Activated CD4-positive, alpha-beta T cell treated with anti-CD3 and anti-CD28 coated beads, Interleukin-2, Interleukin-4, amounts not matched to agents 100 ng/mL and 50 ng/mL, durations not matched to agents 16 hours and 8 hours (primary cell): ENCODE measurements around the gene SLIT1.

Experiments
- DNase-seq: peaks from one replicate; pipeline ENCODE4 v3.0.0-alpha.2; 2020; ENCODE audit warnings: low spot score

SLIT1 gene

GRCh38 chr10:97169911-97170693, 15.7 kb downstream of the SLIT1 start:
- DNase-seq = no peak

GRCh38 chr10:97169063-97169462, 16.7 kb downstream of the SLIT1 start:
- no peak for DNase-seq

DNA sequence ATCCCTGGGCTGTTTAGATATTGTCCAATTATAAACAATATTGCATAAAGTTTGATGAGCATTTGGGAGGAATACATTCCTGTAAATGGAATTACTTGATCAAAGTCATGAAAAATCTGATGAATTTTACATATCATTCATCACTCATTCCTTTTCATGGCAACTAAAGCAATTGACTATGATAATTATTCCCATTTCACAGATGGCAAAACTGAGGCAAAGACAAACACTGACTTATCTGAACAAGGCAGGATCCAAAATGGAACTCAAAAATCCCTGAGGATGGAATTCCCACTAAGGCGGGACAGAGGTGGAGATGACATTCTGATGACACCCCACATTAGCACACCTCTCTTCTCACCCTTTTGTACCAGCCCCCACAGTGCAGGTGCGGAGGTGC, 17.1 kb downstream of the SLIT1 start:
- DNase-seq = no peak

DNA sequence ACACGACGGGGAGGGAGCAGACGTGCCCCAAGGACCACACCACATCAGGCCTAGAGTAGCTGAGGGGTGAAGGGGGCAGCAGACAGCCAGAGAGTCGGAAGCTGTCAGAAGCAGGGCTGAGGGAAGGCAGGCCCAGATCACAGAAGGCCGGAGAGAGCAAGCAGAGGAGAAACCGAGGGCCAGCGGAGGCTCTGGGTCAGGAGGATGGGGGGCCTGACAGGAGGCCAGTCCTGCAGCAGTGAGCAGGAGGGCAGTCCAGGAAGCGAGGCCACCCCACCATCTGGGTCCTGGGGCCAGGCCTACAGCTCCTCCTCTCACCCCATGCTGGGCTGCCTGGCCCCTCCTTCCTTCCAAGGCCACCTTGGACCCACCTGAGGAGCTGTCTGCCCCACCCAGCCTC, 20.3 kb downstream of the SLIT1 start:
- no peak for DNase-seq

DNA sequence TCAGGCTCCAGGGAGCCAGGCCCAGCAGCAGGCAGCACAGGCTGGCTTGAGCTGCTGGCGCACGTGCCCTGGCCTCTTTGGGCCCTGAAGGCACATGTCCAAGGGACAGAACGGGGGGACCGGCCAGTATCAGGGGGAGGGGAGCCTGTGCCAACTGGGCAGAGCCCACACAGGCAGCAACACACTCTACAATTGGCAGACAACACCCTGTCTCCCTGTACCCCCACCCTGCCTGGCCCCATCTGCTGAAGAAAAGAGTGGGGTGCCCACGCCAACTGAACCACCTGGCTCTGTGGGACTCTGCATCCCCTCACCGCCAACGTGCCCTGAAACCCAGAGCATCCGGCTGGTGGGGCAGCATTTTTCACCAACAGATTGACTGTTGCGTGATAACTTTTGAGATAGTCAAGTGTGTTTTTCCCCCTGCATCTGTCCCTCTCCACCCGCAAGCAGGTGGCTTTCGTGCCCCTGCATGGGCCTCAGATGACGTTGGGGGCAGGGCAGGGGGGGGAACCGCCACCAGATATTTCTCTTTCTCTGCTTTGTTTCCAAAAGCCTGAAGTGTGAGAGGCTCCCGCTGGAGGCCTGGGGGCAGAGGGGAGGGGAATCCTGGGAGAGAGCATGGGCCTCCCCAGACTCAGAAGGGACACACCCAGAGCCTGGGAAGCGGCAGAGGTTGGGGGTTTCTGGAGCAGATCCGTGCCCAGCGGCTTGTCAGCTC, 21.8 kb downstream of the SLIT1 start:
- no peak for DNase-seq

GRCh38 chr10:97163181-97163580, 22.6 kb downstream of the SLIT1 start:
- DNase-seq = no peak

DNA sequence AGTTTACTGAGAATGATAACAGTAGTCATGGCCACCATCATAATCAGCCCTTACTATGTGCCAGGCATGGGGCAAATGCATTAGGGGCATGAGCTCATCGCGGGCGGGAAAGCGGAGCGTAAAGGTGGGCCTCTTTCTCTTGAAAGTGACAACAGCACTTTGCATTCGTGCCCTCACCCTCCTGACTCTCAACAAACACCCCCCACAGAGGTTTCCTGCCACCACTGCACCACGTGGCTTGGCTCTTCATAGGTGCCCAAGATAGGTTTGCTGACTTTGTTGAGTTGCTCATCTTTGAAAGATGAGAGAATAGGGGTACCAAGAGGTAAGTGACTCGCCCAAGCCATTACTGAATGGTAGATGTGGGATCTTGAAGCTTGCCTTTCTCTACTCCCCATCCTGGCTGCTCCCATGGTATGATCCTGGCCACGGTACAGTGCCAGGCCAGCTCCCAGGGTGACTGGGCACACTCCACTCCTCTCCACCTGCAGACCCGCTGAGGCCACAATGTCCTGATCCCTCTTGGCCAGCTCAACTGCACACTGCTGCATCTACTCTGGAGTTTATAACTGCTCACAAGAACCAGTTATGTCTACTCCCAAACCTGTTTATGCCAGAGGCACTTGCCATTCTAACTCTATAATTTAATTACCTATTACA, 26.0 kb downstream of the SLIT1 start:
- DNase-seq = no peak

DNA sequence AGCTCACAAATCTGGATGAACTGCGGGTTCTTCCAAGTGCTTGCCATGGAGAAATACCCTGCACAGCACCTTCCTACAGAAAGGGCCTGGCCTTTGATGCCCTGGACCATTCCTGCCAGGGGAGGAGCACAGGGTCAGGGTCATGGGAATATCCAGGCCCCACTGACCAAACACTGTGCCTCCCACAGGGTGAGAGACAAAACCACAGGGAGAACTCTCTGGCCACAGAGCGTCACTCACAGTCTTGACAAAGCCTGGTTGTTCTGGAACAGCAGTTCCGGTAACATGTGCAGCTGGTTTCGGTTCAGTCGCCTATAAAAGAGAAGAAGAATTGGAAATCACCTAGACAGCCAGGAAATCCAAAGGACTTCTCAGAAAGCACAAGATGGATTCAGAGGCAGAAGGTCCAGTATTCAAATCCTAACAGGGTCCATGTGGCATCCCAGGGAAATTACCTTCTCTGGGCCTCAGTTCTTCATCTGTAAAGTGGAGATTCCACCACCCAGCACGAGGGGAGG, 28.1 kb downstream of the SLIT1 start:
- no peak for DNase-seq

DNA sequence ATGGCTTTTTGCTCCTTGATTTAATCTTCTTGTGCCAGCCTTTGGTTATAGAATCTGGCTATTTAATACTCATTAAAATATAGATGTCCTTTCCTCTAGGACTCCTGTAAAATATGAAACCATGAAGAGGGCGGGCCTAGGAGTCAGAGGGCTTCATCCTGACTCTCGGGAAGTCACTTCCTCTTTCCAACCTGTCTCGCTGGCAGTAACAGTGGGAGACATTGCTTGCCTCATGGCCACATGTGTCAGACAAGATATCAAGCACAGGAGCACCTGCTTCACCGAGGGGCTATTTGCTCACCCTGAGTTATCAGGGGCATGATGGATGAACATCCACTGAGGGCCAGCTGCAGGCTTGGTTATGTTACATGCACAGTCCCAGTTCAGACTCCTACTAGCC, 31.0 kb downstream of the SLIT1 start:
- no peak for DNase-seq

DNA sequence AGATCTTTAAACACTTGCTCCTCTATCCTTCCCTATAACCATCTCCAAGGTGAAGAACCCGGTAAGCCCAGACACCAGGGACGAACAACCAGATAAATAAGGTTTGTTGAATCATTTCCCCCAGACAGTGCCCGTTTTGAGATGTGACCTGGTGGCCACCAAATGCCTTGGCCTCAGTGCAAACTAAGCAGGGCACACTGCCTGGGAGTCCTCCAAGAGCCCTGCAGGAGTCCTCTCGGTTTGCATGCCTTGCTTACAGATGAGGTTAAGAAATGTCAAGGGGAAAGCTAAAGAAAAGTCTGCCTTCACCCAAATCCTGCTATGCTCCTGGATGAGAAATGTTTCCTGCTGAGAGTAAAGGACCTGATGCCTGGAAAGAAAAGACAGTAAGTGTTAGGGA, 31.6 kb downstream of the SLIT1 start:
- no peak for DNase-seq

DNA sequence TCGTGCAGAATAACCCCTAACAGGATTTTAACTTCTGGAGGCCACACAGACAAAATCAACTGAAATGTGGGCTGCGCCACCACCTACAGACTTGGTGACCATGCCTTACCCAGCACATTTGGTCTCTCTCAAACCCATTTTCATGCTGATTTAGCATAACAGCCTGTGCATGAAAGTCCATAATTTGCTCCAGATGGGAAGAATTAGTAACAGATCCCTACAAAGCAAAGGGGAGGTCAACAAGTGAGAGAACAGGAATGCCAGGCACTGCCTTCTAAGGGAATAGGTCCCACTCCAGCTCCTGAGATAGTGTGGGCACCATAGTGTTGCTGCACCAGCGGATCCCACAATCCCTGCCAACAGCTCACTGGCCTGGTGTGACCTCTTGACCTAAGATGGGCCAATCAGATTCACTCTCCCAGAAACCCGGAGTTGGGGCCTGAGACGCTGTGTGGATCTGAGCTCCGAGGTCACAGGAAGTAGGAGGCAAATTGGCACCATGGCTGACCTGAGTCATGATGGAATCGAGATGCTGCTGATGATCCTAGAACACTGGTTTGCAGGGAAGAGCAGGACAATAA, 32.4 kb downstream of the SLIT1 start:
- DNase-seq = no peak

- no peak for DNase-seq
These were observed 34.3 kb downstream of the SLIT1 start for GRCh38 chr10:97151307-97151914.

GRCh38 chr10:97150616-97151015, 35.1 kb downstream of the SLIT1 start:
- no peak for DNase-seq

GRCh38 chr10:97150013-97150595, 35.7 kb downstream of the SLIT1 start:
- no peak for DNase-seq

DNA sequence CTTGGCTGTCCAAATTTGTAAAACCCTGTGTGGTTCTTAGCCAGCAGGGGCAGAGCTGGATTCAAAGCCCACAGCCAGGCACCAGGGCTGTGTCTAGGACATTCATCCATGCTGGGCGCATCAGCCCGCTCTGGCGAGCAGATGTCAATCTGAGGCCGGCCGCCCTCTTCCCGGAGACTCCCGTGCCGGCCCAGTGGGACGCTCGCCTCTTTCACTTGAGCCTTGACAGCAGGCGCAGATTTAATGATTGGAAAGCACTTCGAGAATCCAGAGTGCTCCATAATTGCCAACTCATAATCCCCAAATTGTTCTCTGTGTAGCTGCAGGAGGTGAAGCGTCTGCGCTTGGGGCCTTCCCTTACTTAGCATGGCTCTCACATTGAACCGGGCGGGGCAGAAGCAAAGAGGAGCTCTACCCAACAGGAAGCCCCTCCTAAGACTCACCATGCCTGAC, 36.7 kb downstream of the SLIT1 start:
- no peak for DNase-seq

DNA sequence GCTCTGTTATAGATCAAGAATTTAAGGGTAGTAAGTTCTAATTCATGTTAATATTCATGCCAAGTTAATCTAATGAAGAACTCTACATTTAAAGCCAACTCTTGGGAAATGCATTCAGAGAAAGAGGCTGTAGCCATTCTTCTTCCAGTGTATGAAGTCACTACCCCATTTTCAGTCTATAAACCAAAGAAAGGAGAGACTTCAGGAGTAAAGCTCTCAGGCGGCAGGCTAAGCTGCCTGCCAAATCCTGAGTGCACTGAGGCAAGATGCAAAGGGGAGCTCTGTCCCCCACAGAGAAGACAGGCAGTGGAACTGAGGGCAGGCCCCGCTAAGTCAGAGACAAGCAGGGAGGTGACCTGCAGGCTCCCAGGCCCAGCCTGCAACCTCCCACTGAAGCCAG, 41.5 kb downstream of the SLIT1 start:
- DNase-seq = no peak

DNA sequence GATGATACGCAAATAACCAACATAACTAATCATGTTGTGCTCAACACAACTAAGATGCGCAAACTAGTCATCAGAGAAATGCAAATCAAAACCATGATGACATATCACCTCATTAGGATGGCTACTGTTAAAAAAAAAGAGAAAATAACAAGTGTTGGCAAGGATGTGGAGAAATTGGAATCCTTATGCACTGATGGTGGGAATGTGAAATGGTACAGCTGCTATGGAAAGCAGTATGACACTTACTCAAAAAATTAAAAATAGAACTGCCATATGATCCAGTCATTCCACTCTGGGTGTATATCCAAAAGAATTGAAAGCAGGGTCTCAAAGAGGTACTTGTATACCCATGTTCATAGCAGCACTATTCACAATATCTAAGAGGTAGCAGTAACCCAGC, 42.9 kb downstream of the SLIT1 start:
- DNase-seq = no peak

DNA sequence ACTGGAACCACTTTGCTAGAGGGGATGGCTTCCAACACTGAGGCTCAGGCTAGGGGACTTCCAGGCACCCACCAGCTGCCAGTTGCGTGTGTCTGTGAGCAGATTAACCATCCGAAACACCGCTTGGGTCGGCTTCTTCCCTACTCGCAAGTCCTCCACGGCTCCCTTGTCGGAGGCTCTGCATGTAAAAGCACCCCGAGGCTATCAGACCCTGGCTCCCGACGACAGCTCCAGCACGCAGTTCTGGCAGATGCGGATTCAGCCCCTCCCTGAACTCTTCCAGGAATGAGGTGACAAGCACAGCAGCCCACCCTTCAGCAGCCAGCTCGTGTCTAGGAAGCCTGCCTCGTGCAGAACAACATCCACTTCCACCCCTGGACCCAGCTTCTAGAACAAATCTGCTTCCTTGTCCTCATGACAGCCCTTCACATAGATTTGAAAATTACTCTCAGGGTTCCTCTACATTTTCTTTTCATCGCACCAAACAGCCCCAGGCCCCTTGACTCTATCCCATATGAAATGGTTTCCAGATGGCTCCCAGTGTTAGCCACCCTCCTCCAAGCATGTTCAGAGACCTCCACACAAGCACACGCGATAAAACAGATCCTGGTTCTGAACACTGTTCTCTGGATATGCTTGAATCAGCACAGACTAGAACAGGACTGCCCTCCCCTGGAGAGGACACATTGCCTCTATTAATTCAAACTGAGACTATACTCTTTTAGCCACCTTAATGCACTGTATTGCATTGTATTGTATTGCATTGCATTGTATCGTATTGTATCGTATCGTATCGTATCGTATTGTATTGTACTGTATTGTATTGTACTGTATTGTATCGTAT, 44.6 kb downstream of the SLIT1 start:
- no peak for DNase-seq

- DNase-seq = no peak
These were observed 45.5 kb downstream of the SLIT1 start for GRCh38 chr10:97140049-97140846.

DNA sequence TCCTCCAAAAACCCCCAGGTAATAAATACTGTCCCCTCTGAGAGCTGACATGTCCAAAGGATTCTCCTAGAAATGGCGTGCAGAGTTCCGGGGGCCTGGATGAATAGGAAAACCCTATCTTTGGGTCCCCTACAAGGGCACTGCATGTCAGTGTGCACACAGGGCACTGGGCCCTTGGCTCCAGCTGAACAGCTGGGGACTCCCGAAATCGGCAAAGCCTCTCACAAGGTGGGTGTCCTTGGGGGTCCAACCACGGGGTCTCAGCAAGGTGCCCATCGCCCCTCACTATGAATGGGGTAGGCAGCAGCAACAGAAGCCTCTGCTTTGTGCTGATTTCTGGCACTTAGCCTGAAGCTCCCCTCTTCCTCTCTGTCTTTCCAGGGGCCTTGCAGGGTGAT, 46.1 kb downstream of the SLIT1 start:
- DNase-seq = no peak
